OCI-LY1 (cell line): ENCODE measurements around the gene MDGA2.

Experiments used
- H2AFZ ChIP-seq: fragments of 200-600 bp; sonication (generic), shearing (Covaris generic); 2 replicates; pipeline ENCODE4 v1.6.0; 2014; ENCODE audit warnings: antibody characterized with exemption, mild to moderate bottlenecking, low read length
- H3F3A ChIP-seq: fragments of 200-600 bp; sonication (generic), shearing (Covaris generic); 2 replicates; pipeline ENCODE4 v1.6.0; 2014; ENCODE audit warnings: mild to moderate bottlenecking, antibody characterized with exemption, low read length, moderate library complexity; ENCODE audit not compliant: insufficient read depth
- H3K27ac ChIP-seq: fragments of 200-600 bp; sonication (generic); 2 replicates; pipeline ENCODE4 v1.5.1; 2014; ENCODE audit warnings: low read length, mixed run types, mild to moderate bottlenecking, low read depth; ENCODE audit not compliant: poor library complexity, severe bottlenecking
- H3K27me3 ChIP-seq: fragments of 200-600 bp; sonication (generic); 2 replicates; pipeline ENCODE4 v1.6.0; 2014; ENCODE audit warnings: antibody characterized with exemption, mild to moderate bottlenecking, low read length, moderate library complexity; ENCODE audit not compliant: insufficient read depth
- H3K36me3 ChIP-seq: fragments of 200-600 bp; sonication (generic); 2 replicates; pipeline ENCODE4 v1.6.1; 2014; ENCODE audit warnings: mild to moderate bottlenecking, antibody characterized with exemption, low read length, moderate library complexity, mixed read lengths; ENCODE audit not compliant: insufficient read depth
- H3K4me1 ChIP-seq: fragments of 200-600 bp; sonication (generic); 2 replicates; pipeline ENCODE4 v1.5.1; 2014; ENCODE audit warnings: mild to moderate bottlenecking, low read length, moderate library complexity; ENCODE audit not compliant: insufficient read depth, severe bottlenecking
- H3K4me2 ChIP-seq: fragments of 200-600 bp; sonication (generic), shearing (Covaris generic); 2 replicates; pipeline ENCODE4 v1.6.1; 2014; ENCODE audit warnings: low read length
- H3K4me3 ChIP-seq: fragments of 200-600 bp; sonication (generic); 2 replicates; pipeline ENCODE4 v1.5.1; 2014; ENCODE audit warnings: low read length, low read depth, mild to moderate bottlenecking, mixed read lengths; ENCODE audit not compliant: poor library complexity, severe bottlenecking
- H3K79me2 ChIP-seq: fragments of 200-600 bp; shearing (Covaris generic); 2 replicates; pipeline ENCODE4 v1.6.1; 2016; ENCODE audit warnings: mixed run types, low read length, mixed read lengths; ENCODE audit not compliant: insufficient read depth
- H3K9ac ChIP-seq: fragments of 200-600 bp; sonication (generic), shearing (Covaris generic); 2 replicates; pipeline ENCODE4 v1.6.1; 2014; ENCODE audit warnings: mild to moderate bottlenecking, low read length, mixed read lengths
- H3K9me2 ChIP-seq: fragments of 200-600 bp; sonication (generic), shearing (Covaris generic); 2 replicates; pipeline ENCODE4 v1.6.1; 2014; ENCODE audit warnings: low read depth, mild to moderate bottlenecking, low read length, mixed read lengths
- H3K9me3 ChIP-seq: fragments of 200-600 bp; shearing (Covaris generic); 2 replicates; pipeline ENCODE4 v1.6.1; 2014; ENCODE audit warnings: low read length, mixed read lengths
- H4K20me1 ChIP-seq: fragments of 200-600 bp; sonication (generic), shearing (Covaris generic); 2 replicates; pipeline ENCODE4 v1.6.0; 2016; ENCODE audit warnings: mild to moderate bottlenecking, low read length; ENCODE audit not compliant: insufficient read depth
- EZH2 ChIP-seq: fragments of 200-600 bp; sonication (generic), shearing (Covaris generic); IDR thresholded peaks from 2 replicates; pipeline ENCODE4 v1.8.0; 2017; ENCODE audit warnings: borderline replicate concordance, mixed run types, mild to moderate bottlenecking, antibody characterized with exemption, low read length, moderate library complexity, mixed read lengths
- TF ChIP-seq, protein P1 (sequence below): fragments of 200-600 bp; sonication (generic), shearing (Covaris generic); IDR thresholded peaks from 2 replicates; pipeline ENCODE4 v1.5.1; 2017; ENCODE audit warnings: mild to moderate bottlenecking, antibody characterized with exemption, low read length, moderate library complexity, mixed read lengths

The MDGA2 gene

DNA sequence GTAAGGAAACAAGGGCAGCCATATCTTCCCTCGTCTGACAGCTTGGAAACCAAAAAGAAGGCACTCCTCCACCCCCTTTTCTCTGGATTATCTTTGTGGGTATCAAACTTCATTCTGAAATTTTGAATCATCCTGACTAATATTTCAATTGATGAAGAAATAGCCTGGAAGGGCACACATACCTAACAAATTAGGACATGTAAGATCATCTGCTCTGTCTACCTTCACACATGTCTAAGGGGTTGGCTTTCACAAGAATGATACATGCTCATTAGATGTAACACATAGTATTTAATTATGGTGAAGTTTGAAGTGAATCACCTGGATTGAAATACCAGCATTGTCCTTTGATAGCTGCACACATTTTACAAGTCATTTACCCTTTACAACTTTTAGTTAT lies 675.7 kb downstream of the MDGA2 start:
- H3K9me3 ChIP-seq = no peaks in the 10 kb centered on the region
- no peak overlapping the region for H3K4me3 ChIP-seq
- no peak overlapping the region for H2AFZ ChIP-seq
- no peaks in the 10 kb centered on the region; the same call in 1 of the 2 replicates for H3K9me2 ChIP-seq
- H3F3A ChIP-seq = no peaks in the 10 kb centered on the region
- no peaks in the 10 kb centered on the region for H3K36me3 ChIP-seq
- no peaks in the 10 kb centered on the region for H3K4me1 ChIP-seq
- H3K27me3 ChIP-seq = no peaks in the 10 kb centered on the region
- no peak overlapping the region for H3K27ac ChIP-seq
- TF ChIP-seq EZH2 = no peak
- TF ChIP-seq, protein P1, sequence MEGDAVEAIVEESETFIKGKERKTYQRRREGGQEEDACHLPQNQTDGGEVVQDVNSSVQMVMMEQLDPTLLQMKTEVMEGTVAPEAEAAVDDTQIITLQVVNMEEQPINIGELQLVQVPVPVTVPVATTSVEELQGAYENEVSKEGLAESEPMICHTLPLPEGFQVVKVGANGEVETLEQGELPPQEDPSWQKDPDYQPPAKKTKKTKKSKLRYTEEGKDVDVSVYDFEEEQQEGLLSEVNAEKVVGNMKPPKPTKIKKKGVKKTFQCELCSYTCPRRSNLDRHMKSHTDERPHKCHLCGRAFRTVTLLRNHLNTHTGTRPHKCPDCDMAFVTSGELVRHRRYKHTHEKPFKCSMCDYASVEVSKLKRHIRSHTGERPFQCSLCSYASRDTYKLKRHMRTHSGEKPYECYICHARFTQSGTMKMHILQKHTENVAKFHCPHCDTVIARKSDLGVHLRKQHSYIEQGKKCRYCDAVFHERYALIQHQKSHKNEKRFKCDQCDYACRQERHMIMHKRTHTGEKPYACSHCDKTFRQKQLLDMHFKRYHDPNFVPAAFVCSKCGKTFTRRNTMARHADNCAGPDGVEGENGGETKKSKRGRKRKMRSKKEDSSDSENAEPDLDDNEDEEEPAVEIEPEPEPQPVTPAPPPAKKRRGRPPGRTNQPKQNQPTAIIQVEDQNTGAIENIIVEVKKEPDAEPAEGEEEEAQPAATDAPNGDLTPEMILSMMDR = no peak
- H3K9ac ChIP-seq = no peak overlapping the region
- H4K20me1 ChIP-seq = no peaks in the 10 kb centered on the region
- no peaks in the 10 kb centered on the region for H3K79me2 ChIP-seq
- H3K4me2 ChIP-seq = no peak overlapping the region

DNA sequence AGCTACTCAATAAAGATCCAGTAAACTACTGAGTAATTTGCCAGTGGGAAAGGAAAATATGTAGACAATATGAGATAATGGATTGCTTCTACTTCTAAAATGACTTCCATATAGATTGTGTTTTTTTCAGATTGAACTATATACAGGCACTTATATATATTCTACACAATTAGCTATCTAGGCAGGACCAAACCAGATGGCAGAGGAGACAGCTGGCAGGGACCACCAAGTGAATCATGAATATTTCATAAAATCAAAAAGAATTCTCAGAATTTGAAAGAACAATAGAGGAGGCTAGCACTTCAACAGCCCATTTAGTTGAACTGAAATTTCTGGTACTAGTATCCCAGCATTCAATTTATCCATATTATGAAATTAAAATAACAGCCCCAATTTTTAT lies 685.8 kb downstream of the MDGA2 start:
- Histone ChIP-seq H3K36me3 (no peaks in the 10 kb centered on the region), H3K4me3 (no peak overlapping the region), H3K27me3 (no peaks in the 10 kb centered on the region), H3K79me2 (no peaks in the 10 kb centered on the region), H3K9me2 (no peaks in the 10 kb centered on the region), H4K20me1 (no peaks in the 10 kb centered on the region), H3K4me1 (no peaks in the 10 kb centered on the region), H3K4me2 (no peak overlapping the region), H3K27ac (no peak overlapping the region), H3K9me3 (no peaks in the 10 kb centered on the region), H2AFZ (no peak overlapping the region), H3F3A (no peaks in the 10 kb centered on the region), H3K9ac (no peak overlapping the region)
- TF ChIP-seq EZH2 = no peak
- TF ChIP-seq, protein P1 = no peak

DNA sequence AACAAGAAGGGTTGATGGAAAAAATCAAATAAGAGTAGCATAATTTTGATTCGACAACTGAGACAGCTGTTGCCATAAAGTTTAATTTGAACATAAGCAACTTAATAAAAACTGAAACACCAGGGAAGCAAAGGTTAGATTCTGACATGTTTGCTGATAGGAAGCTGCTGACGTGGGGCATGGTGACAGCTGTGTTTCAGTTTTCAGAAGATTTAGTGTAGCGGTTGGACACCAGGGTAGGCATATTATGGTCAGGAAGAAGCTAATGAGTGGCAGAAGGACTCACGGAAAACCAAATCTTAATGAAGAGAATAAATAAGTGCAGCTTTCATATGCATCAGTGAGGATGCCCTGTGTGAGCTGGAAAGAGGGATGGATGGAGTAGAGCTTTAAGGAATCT lies 687.1 kb downstream of the MDGA2 start:
- Histone ChIP-seq H2AFZ (no peak overlapping the region), H3K9ac (no peak overlapping the region), H3K4me3 (no peak overlapping the region), H3K27ac (no peak overlapping the region), H3F3A (no peaks in the 10 kb centered on the region), H3K36me3 (no peaks in the 10 kb centered on the region), H3K9me3 (no peaks in the 10 kb centered on the region), H3K79me2 (no peaks in the 10 kb centered on the region), H3K4me2 (no peak overlapping the region), H4K20me1 (no peaks in the 10 kb centered on the region), H3K27me3 (no peaks in the 10 kb centered on the region), H3K9me2 (no peaks in the 10 kb centered on the region), H3K4me1 (no peaks in the 10 kb centered on the region)
- TF ChIP-seq, protein P1 = no peak
- TF ChIP-seq EZH2 = no peak
